Breast epithelium (tissue), 4 donors: ENCODE data around the gene AMOTL1. TPM values are rescaled to one million over a fixed set of nuclear protein-coding genes. Genes with fewer than 3 reads are reported as not detected.

Experiments used
- DNase-seq, 2 donors: peaks; one replicate each; pipeline ENCODE4 v3.0.0-alpha.2; 2019; ENCODE audit warnings: low spot score in 2 of 2
- H3K27ac ChIP-seq, 2 donors: fragments of 200-600 bp; sonication (generic) in 1 of 2; one replicate each; pipeline ENCODE4 v1.5.1; 2016 to 2019; ENCODE audit warnings: mild to moderate bottlenecking in 1 of 2
- H3K27me3 ChIP-seq, 2 donors: fragments of 200-600 bp; sonication (generic) in 1 of 2; one replicate each; pipeline versions ENCODE4 v1.5.1 to v1.6.0; 2017 to 2019; ENCODE audit warnings: control low read depth in 1 of 2, mild to moderate bottlenecking in 1 of 2
- H3K36me3 ChIP-seq: fragments of 200-600 bp; one replicate; pipeline ENCODE4 v1.5.1; 2019
- H3K4me1 ChIP-seq, 2 donors: fragments of 200-600 bp; sonication (generic); one replicate each; pipeline ENCODE4 v1.5.1; 2016 to 2019; ENCODE audit warnings: control low read depth in 1 of 2
- H3K4me3 ChIP-seq, 3 donors: fragments of 200-600 bp; sonication (generic); 1 replicate in 2 of 3; 2 replicates in 1 of 3; pipeline ENCODE4 v1.5.1; 2016 to 2019; ENCODE audit warnings: mild to moderate bottlenecking in 3 of 3, moderate library complexity in 2 of 3
- H3K9me3 ChIP-seq, 2 donors: fragments of 200-600 bp; sonication (generic) in 1 of 2; one replicate each; pipeline ENCODE4 v1.5.1; 2016 to 2019; ENCODE audit warnings: control low read depth in 1 of 2
- POLR2A ChIP-seq: fragments of 450-650 bp; IDR thresholded peaks from one replicate; pipeline ENCODE4 v1.6.1; 2016; ENCODE audit warnings: antibody characterized with exemption, mild to moderate bottlenecking, moderate library complexity
- POLR2AphosphoS5 ChIP-seq, 3 donors: sonication (generic); formaldehyde crosslinking; IDR thresholded peaks; one replicate each; pipeline ENCODE4 v1.6.1; 2017; ENCODE audit warnings: antibody characterized with exemption in 3 of 3
- intact Hi-C: fragments of 100-400 bp; cut with DNase I; formaldehyde crosslinking; loops from one replicate; pipeline ENCODE4 v1.15.1; 2023; ENCODE audit warnings: low total_unique reads
- total RNA-seq, 3 donors: library from RNA; depleted of rRNA; stranded (reverse); fragments of >200 nt; gene quantifications; one replicate each; pipeline ENCODE4 v1.1.0, GENCODE V29; 2016
- TF ChIP-seq, protein P1 (sequence below), 3 donors: fragments of 450-650 bp; IDR thresholded peaks; one replicate each; pipeline ENCODE4 v1.5.1; 2016 to 2017; ENCODE audit warnings: antibody characterized with exemption in 3 of 3, mild to moderate bottlenecking in 3 of 3, moderate library complexity in 3 of 3

AMOTL1 gene
- total RNA-seq, 3 donors from 2014 or later: 35.5 to 41.4 (median 39.0) TPM

DNA sequence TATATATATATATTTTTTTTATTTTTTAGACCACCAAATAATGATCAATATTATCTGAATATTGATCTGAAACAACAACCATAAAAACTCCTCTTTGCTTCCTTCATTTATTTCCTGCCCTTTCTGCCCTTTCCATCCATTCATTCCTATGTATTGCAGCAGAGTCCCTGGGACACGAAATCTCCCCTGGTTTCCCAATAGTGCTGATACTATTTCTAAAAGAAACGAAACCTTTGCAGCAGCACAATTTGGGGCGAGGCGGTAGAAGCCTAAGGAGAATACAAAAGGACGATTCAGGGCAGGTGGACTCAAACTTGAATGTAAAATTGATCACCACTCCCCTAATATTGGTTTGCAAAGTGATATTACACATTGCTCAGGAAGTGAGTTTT, 16.9 kb upstream of the AMOTL1 start:
- intact Hi-C loops: no loop called here
- Histone ChIP-seq H3K36me3 (no peaks in the 10 kb centered on the region), H3K4me1 (no peaks in the 10 kb centered on the region), H3K27ac (no peak overlapping the region), H3K27me3 (no peaks in the 10 kb centered on the region), H3K9me3 (no peaks in the 10 kb centered on the region), H3K4me3 (no peak overlapping the region)
- DNase-seq: no peak
- TF ChIP-seq POLR2A (no peak), POLR2AphosphoS5 (IDR thresholded peaks at IDR 0.05) (no peak)
- TF ChIP-seq, protein P1, sequence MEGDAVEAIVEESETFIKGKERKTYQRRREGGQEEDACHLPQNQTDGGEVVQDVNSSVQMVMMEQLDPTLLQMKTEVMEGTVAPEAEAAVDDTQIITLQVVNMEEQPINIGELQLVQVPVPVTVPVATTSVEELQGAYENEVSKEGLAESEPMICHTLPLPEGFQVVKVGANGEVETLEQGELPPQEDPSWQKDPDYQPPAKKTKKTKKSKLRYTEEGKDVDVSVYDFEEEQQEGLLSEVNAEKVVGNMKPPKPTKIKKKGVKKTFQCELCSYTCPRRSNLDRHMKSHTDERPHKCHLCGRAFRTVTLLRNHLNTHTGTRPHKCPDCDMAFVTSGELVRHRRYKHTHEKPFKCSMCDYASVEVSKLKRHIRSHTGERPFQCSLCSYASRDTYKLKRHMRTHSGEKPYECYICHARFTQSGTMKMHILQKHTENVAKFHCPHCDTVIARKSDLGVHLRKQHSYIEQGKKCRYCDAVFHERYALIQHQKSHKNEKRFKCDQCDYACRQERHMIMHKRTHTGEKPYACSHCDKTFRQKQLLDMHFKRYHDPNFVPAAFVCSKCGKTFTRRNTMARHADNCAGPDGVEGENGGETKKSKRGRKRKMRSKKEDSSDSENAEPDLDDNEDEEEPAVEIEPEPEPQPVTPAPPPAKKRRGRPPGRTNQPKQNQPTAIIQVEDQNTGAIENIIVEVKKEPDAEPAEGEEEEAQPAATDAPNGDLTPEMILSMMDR (IDR thresholded peaks at IDR 0.05): no peak

DNA sequence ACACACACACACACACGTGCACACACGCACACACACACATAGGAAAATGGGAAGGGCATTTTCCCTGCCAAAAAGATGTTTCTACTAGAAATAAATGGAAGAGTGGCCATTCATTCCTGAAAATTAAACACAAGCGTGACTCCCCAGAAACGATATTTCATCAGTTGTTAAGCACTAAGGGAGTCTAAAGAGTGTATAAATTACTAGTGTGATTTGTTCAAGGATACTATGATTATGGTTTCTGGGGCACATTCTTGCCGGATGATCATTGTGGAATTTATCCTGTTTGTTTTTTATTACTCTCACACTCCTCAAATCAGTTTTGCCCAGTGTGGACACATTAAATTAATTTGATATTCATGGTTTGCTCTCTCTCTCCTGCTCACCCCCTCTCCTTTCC, 16.4 kb upstream of the AMOTL1 start:
- no peak overlapping the region for H3K27ac ChIP-seq
- intact Hi-C loops: no loop called here
- no peaks in the 10 kb centered on the region for H3K9me3 ChIP-seq
- H3K36me3 ChIP-seq: no peaks in the 10 kb centered on the region
- TF ChIP-seq, protein P1 (IDR thresholded peaks at IDR 0.05): no peak
- no peak for TF ChIP-seq POLR2AphosphoS5 (IDR thresholded peaks at IDR 0.05)
- no peak for TF ChIP-seq POLR2A
- no peak for DNase-seq
- no peaks in the 10 kb centered on the region for H3K27me3 ChIP-seq
- no peak overlapping the region for H3K4me3 ChIP-seq
- no peaks in the 10 kb centered on the region for H3K4me1 ChIP-seq

DNA sequence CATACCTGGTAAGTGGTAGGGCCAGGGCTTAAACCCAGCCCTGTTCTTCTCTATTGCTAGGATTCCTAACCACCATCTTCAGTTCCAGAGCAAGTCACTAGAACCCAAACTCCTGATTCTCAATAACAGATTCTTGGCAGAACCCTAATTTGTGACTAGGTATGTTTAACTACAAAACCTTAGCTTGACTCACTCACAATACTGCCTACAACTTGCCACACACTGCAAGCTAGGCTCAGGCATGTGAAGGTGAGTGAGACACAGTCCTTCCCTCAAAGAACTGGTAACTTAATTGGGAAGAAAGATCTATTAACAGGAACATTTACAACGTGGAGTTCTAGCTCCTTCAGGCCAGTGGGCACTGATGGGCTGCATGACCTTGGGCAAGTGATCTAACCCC, 14.5 kb upstream of the AMOTL1 start:
- no peaks in the 10 kb centered on the region for H3K9me3 ChIP-seq
- intact Hi-C loops: no loop called here
- no peaks in the 10 kb centered on the region for H3K27me3 ChIP-seq
- H3K27ac ChIP-seq: no peak overlapping the region
- H3K4me3 ChIP-seq: no peak overlapping the region
- H3K36me3 ChIP-seq: no peaks in the 10 kb centered on the region
- no peak for DNase-seq
- TF ChIP-seq, protein P1 (IDR thresholded peaks at IDR 0.05): no peak
- TF ChIP-seq POLR2AphosphoS5 (IDR thresholded peaks at IDR 0.05): no peak
- no peaks in the 10 kb centered on the region for H3K4me1 ChIP-seq

DNA sequence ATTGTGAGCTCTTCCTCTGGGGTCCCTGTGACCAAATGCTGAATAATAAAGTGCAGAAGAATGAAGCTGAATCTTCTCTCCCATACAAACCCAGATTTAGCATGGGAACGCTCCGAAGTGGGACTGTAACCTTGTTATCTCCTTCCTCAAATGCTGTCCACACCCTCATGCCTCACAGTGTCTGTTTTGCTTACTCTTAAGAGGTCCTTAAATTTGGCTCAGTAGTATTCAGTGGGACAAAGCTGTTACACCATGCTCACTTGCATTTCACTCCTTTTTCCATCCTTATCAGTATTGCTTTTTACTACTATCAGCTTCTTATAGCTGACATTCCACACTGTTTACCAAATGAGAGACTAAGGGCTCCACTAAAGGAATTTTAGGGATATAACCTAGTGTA, 13.8 kb upstream of the AMOTL1 start:
- Histone ChIP-seq H3K27ac (no peak overlapping the region), H3K36me3 (no peaks in the 10 kb centered on the region), H3K9me3 (no peaks in the 10 kb centered on the region), H3K4me1 (no peaks in the 10 kb centered on the region), H3K4me3 (no peak overlapping the region), H3K27me3 (no peaks in the 10 kb centered on the region)
- no peak for DNase-seq
- no peak for TF ChIP-seq POLR2A
- no peak for TF ChIP-seq POLR2AphosphoS5 (IDR thresholded peaks at IDR 0.05)
- TF ChIP-seq, protein P1 (IDR thresholded peaks at IDR 0.05): no peak
- intact Hi-C loops: no loop called here

DNA sequence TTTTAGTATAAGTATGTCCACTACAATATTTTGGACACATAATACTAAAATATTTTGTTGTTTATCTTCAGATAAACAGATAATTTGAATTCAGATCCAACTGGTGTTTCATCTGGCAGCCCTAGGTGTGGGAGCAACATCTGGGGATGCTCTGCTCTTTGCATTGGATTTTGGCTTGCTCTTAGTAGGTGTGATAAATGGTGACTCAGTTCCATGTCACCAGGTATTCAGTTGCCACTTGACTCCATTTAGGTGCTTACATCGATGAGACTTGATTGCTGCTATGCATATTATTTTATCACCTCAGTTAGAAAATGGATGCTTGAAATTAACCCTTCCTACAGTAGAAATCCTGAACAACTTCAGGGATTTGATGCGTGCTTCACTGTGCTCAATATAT, 13.3 kb upstream of the AMOTL1 start:
- no peak overlapping the region for H3K4me3 ChIP-seq
- no peaks in the 10 kb centered on the region for H3K9me3 ChIP-seq
- intact Hi-C loops: no loop called here
- no peak for DNase-seq
- no peak for TF ChIP-seq POLR2A
- TF ChIP-seq, protein P1 (IDR thresholded peaks at IDR 0.05): no peak
- TF ChIP-seq POLR2AphosphoS5 (IDR thresholded peaks at IDR 0.05): no peak
- H3K4me1 ChIP-seq: no peaks in the 10 kb centered on the region
- no peaks in the 10 kb centered on the region for H3K36me3 ChIP-seq
- H3K27ac ChIP-seq: no peak overlapping the region
- no peaks in the 10 kb centered on the region for H3K27me3 ChIP-seq
